ENCODE results near the gene OXCT2.
"Not testable (repeated sequence)": the region's sequence is repeated elsewhere in the genome, so short reads cannot be mapped to it uniquely, and the experiment has no call there.

Gene OXCT2

GRCh38 chr1:39771022-39771532 lies at the start of gene OXCT2:
Gene OXCT2 (minus strand): TSS chr1:39771348. CDS start chr1:39771255, 93 bp downstream.
- CTCF ChIA-PET; DNase-seq (ENCODE audit: low spot score); H3K27ac ChIP-seq; POLR2A ChIA-PET (ENCODE audit: low non-redundant PET): not testable (repeated sequence)

GRCh38 chr1:39819091-39819812 lies 48.1 kb upstream of the OXCT2 start:
- POLR2A ChIA-PET (ENCODE audit: low non-redundant PET): interaction anchor here (0.6 kb wide), 1 partner anchor 1888 kb away, joined by 3 read pairs; no protein-coding TSS in a partner anchor
- no peak for DNase-seq (ENCODE audit: low spot score)
- no peak for TF ChIP-seq CTCF (conservative IDR thresholded peaks at IDR 0.05; ENCODE audit: low read depth)
- peak overlapping the region; percentile 33 for H3K27ac ChIP-seq
- CTCF ChIA-PET: interaction anchor here (0.9 to 3.8 kb wide), 3 partner anchors 9 to 100 kb away, joined by 3 to 32 read pairs (median 4); partner anchors contain the start of gene MYCL

- CTCF ChIA-PET: interaction anchor here (0.6 to 3.8 kb wide), 4 partner anchors 28 to 214 kb away, joined by 3 to 32 read pairs (median 6); partner anchors contain the start of gene MYCL
- POLR2A ChIA-PET (ENCODE audit: low non-redundant PET): interaction anchor here (0.6 kb wide), 1 partner anchor 1887 kb away, joined by 3 read pairs; no protein-coding TSS in a partner anchor
- DNase-seq (ENCODE audit: low spot score): peak; percentile 23
Observed at GRCh38 chr1:39818482-39818881, 47.3 kb upstream of the OXCT2 start.

GRCh38 chr1:39817091-39817932 lies 46.2 kb upstream of the OXCT2 start:
- peak; percentile 54 for TF ChIP-seq CTCF (conservative IDR thresholded peaks at IDR 0.05; ENCODE audit: low read depth)
- DNase-seq (ENCODE audit: low spot score): peak; percentile 26
- H3K27ac ChIP-seq: peak overlapping the region; percentile 3; the same call in 1 of the 2 replicates
- CTCF ChIA-PET: interaction anchor here (0.6 to 3.8 kb wide), 6 partner anchors 21 to 1395 kb away, joined by 3 to 32 read pairs (median 4); partner anchors contain the start of gene MYCL
- POLR2A ChIA-PET (ENCODE audit: low non-redundant PET): not testable (repeated sequence)

More at GRCh38 chr1:39818482-39818881, 47.3 kb upstream of the OXCT2 start:
- H3K27ac ChIP-seq: peak overlapping the region; percentile 33
- no peak for TF ChIP-seq CTCF (conservative IDR thresholded peaks at IDR 0.05; ENCODE audit: low read depth)

- DNase-seq (ENCODE audit: low spot score): peak; percentile 60
- CTCF ChIA-PET: interaction anchor here (0.6 to 3.8 kb wide), 4 partner anchors 51 to 1396 kb away, joined by 3 to 32 read pairs (median 3); partner anchors contain the start of gene MYCL
- TF ChIP-seq CTCF (conservative IDR thresholded peaks at IDR 0.05; ENCODE audit: low read depth): peak; percentile 88
- POLR2A ChIA-PET (ENCODE audit: low non-redundant PET): no interaction called here
- no peak overlapping the region for H3K27ac ChIP-seq
Observed at GRCh38 chr1:39816415-39817090, 45.4 kb upstream of the OXCT2 start.

- ChIA-PET POLR2A (ENCODE audit: low non-redundant PET) (no interaction called here), CTCF (no interaction called here)
- DNase-seq (ENCODE audit: low spot score): no peak
- TF ChIP-seq CTCF (conservative IDR thresholded peaks at IDR 0.05; ENCODE audit: low read depth): no peak
- H3K27ac ChIP-seq: no peak overlapping the region
Observed at GRCh38 chr1:39812913-39813312, 41.8 kb upstream of the OXCT2 start.
